ENCODE measurements around the gene TMEM256.

The TMEM256 gene

DNA sequence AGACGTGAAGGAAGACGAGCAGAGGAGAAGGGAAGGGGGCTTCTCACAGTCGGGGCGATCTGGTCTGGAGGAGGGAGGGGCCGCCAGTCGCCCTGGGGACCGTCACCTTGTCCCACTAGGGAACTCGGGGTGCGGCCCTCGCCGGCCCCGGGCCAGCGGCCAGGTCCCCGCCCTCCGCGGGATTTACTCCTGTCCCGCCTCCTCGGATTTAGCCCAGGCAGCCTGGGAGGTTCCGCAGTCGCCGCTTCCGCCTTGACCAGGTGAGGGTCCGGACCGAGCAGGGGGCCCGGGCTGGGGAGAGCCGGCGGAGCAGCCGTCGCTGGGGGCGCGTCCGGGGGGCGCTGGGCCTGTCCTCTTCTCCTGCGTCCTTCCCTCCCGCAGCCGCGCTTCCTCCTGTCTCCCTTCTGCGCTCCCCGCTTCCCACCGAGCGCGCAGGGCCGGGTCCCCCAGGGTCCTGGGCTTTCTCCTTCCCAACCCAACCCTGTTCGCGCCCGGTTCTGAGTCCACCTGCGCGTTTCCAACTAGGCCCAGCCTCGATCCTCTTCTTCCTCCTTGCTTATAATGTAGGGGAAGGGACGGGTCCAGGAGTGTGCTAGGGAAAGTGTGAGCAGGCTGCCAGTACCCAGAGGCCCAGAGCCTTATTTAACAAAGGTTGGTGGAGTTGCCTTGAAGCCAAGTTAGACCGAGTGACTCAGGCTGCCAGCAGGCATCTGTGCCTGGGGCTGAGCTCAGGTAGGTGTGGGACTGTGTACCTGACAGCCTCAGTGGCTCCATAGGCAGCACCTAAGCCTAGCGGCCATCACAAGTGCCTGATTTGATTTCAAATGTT lies 22.8 kb downstream of the TMEM256 start, which contains the start of gene TNK1:
Gene TNK1 (plus strand): TSS at position 235 of the 829 bp plus-strand sequence. CDS start 1,838 bp downstream, outside the sequence.
- H3K4me3 ChIP-seq (replicated peaks; ENCODE audit: insufficient read depth, low read length) = no peak within 1 kb of the TSS
- TF ChIP-seq SPI1 (IDR thresholded peaks at IDR 0.05; ENCODE audit: borderline replicate concordance, low read depth) (no peak), GABPA (IDR thresholded peaks at IDR 0.05; ENCODE audit: low read depth) (no peak)
- no peaks in the 10 kb centered on the region for H3K27me3 ChIP-seq (ENCODE audit: insufficient read depth, poor library complexity, severe bottlenecking)
- H3K27ac ChIP-seq (replicated peaks) = no peak within 1 kb of the TSS
- DNase-seq (ENCODE audit: low read depth in 1 of 2, low spot score in 1 of 2) = no peak

DNA sequence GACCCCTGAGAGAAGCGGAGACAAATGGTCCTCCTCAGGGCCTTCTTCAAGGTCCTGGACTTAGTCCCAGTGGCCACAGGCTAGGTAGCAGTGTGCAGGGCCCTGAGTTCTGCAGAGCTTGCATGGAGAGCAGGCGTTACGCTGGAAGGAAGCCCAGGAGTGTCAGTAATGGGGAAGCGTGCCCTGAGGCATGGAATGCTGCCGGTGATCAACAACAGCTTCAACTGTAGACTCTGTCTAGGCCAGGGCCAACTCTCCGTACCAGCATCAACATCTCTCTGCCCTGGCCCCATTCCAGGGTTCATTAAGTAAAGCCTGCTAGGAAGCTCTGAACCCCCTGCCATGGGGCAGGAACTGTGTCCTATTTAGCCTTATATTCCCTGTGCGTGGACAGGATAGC lies 23.6 kb downstream of the TMEM256 start:
- H3K4me3 ChIP-seq (replicated peaks; ENCODE audit: insufficient read depth, low read length) = no peak overlapping the region
- H3K27me3 ChIP-seq (ENCODE audit: insufficient read depth, poor library complexity, severe bottlenecking) = no peaks in the 10 kb centered on the region
- TF ChIP-seq, protein P1, sequence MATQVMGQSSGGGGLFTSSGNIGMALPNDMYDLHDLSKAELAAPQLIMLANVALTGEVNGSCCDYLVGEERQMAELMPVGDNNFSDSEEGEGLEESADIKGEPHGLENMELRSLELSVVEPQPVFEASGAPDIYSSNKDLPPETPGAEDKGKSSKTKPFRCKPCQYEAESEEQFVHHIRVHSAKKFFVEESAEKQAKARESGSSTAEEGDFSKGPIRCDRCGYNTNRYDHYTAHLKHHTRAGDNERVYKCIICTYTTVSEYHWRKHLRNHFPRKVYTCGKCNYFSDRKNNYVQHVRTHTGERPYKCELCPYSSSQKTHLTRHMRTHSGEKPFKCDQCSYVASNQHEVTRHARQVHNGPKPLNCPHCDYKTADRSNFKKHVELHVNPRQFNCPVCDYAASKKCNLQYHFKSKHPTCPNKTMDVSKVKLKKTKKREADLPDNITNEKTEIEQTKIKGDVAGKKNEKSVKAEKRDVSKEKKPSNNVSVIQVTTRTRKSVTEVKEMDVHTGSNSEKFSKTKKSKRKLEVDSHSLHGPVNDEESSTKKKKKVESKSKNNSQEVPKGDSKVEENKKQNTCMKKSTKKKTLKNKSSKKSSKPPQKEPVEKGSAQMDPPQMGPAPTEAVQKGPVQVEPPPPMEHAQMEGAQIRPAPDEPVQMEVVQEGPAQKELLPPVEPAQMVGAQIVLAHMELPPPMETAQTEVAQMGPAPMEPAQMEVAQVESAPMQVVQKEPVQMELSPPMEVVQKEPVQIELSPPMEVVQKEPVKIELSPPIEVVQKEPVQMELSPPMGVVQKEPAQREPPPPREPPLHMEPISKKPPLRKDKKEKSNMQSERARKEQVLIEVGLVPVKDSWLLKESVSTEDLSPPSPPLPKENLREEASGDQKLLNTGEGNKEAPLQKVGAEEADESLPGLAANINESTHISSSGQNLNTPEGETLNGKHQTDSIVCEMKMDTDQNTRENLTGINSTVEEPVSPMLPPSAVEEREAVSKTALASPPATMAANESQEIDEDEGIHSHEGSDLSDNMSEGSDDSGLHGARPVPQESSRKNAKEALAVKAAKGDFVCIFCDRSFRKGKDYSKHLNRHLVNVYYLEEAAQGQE (IDR thresholded peaks at IDR 0.05; ENCODE audit: insufficient replicate concordance, low read depth) = no peak
- TF ChIP-seq POLR2AphosphoS5 (IDR thresholded peaks at IDR 0.05; ENCODE audit: low read depth) (no peak), SPI1 (IDR thresholded peaks at IDR 0.05; ENCODE audit: borderline replicate concordance, low read depth) (no peak), GABPA (IDR thresholded peaks at IDR 0.05; ENCODE audit: low read depth) (no peak)
- TF ChIP-seq, protein P2, sequence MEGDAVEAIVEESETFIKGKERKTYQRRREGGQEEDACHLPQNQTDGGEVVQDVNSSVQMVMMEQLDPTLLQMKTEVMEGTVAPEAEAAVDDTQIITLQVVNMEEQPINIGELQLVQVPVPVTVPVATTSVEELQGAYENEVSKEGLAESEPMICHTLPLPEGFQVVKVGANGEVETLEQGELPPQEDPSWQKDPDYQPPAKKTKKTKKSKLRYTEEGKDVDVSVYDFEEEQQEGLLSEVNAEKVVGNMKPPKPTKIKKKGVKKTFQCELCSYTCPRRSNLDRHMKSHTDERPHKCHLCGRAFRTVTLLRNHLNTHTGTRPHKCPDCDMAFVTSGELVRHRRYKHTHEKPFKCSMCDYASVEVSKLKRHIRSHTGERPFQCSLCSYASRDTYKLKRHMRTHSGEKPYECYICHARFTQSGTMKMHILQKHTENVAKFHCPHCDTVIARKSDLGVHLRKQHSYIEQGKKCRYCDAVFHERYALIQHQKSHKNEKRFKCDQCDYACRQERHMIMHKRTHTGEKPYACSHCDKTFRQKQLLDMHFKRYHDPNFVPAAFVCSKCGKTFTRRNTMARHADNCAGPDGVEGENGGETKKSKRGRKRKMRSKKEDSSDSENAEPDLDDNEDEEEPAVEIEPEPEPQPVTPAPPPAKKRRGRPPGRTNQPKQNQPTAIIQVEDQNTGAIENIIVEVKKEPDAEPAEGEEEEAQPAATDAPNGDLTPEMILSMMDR (IDR thresholded peaks at IDR 0.05; ENCODE audit: insufficient read depth, low read length) = no peak
- no peak overlapping the region for H3K27ac ChIP-seq (replicated peaks)
- DNase-seq (ENCODE audit: low read depth in 1 of 2, low spot score in 1 of 2) = no peak

GRCh38 chr17:7379134-7379533 lies 24.8 kb downstream of the TMEM256 start:
- Histone ChIP-seq H3K4me3 (replicated peaks; ENCODE audit: insufficient read depth, low read length) (no peak overlapping the region), H3K27ac (replicated peaks) (no peak overlapping the region), H3K27me3 (ENCODE audit: insufficient read depth, poor library complexity, severe bottlenecking) (no peaks in the 10 kb centered on the region)
- no peak for DNase-seq (ENCODE audit: low read depth in 1 of 2, low spot score in 1 of 2)
- no peak for TF ChIP-seq SPI1 (IDR thresholded peaks at IDR 0.05; ENCODE audit: borderline replicate concordance, low read depth)
- TF ChIP-seq GABPA (IDR thresholded peaks at IDR 0.05; ENCODE audit: low read depth) = no peak
- TF ChIP-seq, protein P1 (IDR thresholded peaks at IDR 0.05; ENCODE audit: insufficient replicate concordance, low read depth) = no peak
- no peak for TF ChIP-seq POLR2AphosphoS5 (IDR thresholded peaks at IDR 0.05; ENCODE audit: low read depth)
- TF ChIP-seq, protein P2 (IDR thresholded peaks at IDR 0.05; ENCODE audit: insufficient read depth, low read length) = no peak

- Histone ChIP-seq H3K27ac (replicated peaks) (no peak overlapping the region), H3K27me3 (ENCODE audit: insufficient read depth, poor library complexity, severe bottlenecking) (no peaks in the 10 kb centered on the region), H3K4me3 (replicated peaks; ENCODE audit: insufficient read depth, low read length) (no peak overlapping the region)
- no peak for DNase-seq (ENCODE audit: low read depth in 1 of 2, low spot score in 1 of 2)
- TF ChIP-seq POLR2AphosphoS5 (IDR thresholded peaks at IDR 0.05; ENCODE audit: low read depth) (no peak), GABPA (IDR thresholded peaks at IDR 0.05; ENCODE audit: low read depth) (no peak)
- TF ChIP-seq, protein P2 (IDR thresholded peaks at IDR 0.05; ENCODE audit: insufficient read depth, low read length) = no peak
Observed at GRCh38 chr17:7374353-7374752, 29.5 kb downstream of the TMEM256 start.
